OCI-LY1 (cell line): Measurements from ENCODE around the gene TENM4.

Source experiments
- H2AFZ ChIP-seq: fragments of 200-600 bp; sonication (generic), shearing (Covaris generic); 2 replicates; pipeline ENCODE4 v1.6.0; 2014; ENCODE audit warnings: antibody characterized with exemption, mild to moderate bottlenecking, low read length
- H3F3A ChIP-seq: fragments of 200-600 bp; sonication (generic), shearing (Covaris generic); 2 replicates; pipeline ENCODE4 v1.6.0; 2014; ENCODE audit warnings: mild to moderate bottlenecking, antibody characterized with exemption, low read length, moderate library complexity; ENCODE audit not compliant: insufficient read depth
- H3K27ac ChIP-seq: fragments of 200-600 bp; sonication (generic); 2 replicates; pipeline ENCODE4 v1.5.1; 2014; ENCODE audit warnings: low read length, mixed run types, mild to moderate bottlenecking, low read depth; ENCODE audit not compliant: poor library complexity, severe bottlenecking
- H3K27me3 ChIP-seq: fragments of 200-600 bp; sonication (generic); 2 replicates; pipeline ENCODE4 v1.6.0; 2014; ENCODE audit warnings: antibody characterized with exemption, mild to moderate bottlenecking, low read length, moderate library complexity; ENCODE audit not compliant: insufficient read depth
- H3K36me3 ChIP-seq: fragments of 200-600 bp; sonication (generic); 2 replicates; pipeline ENCODE4 v1.6.1; 2014; ENCODE audit warnings: mild to moderate bottlenecking, antibody characterized with exemption, low read length, moderate library complexity, mixed read lengths; ENCODE audit not compliant: insufficient read depth
- H3K4me1 ChIP-seq: fragments of 200-600 bp; sonication (generic); 2 replicates; pipeline ENCODE4 v1.5.1; 2014; ENCODE audit warnings: mild to moderate bottlenecking, low read length, moderate library complexity; ENCODE audit not compliant: insufficient read depth, severe bottlenecking
- H3K4me2 ChIP-seq: fragments of 200-600 bp; sonication (generic), shearing (Covaris generic); 2 replicates; pipeline ENCODE4 v1.6.1; 2014; ENCODE audit warnings: low read length
- H3K4me3 ChIP-seq: fragments of 200-600 bp; sonication (generic); 2 replicates; pipeline ENCODE4 v1.5.1; 2014; ENCODE audit warnings: low read length, low read depth, mild to moderate bottlenecking, mixed read lengths; ENCODE audit not compliant: poor library complexity, severe bottlenecking
- H3K79me2 ChIP-seq: fragments of 200-600 bp; shearing (Covaris generic); 2 replicates; pipeline ENCODE4 v1.6.1; 2016; ENCODE audit warnings: mixed run types, low read length, mixed read lengths; ENCODE audit not compliant: insufficient read depth
- H3K9ac ChIP-seq: fragments of 200-600 bp; sonication (generic), shearing (Covaris generic); 2 replicates; pipeline ENCODE4 v1.6.1; 2014; ENCODE audit warnings: mild to moderate bottlenecking, low read length, mixed read lengths
- H3K9me2 ChIP-seq: fragments of 200-600 bp; sonication (generic), shearing (Covaris generic); 2 replicates; pipeline ENCODE4 v1.6.1; 2014; ENCODE audit warnings: low read depth, mild to moderate bottlenecking, low read length, mixed read lengths
- H3K9me3 ChIP-seq: fragments of 200-600 bp; shearing (Covaris generic); 2 replicates; pipeline ENCODE4 v1.6.1; 2014; ENCODE audit warnings: low read length, mixed read lengths
- H4K20me1 ChIP-seq: fragments of 200-600 bp; sonication (generic), shearing (Covaris generic); 2 replicates; pipeline ENCODE4 v1.6.0; 2016; ENCODE audit warnings: mild to moderate bottlenecking, low read length; ENCODE audit not compliant: insufficient read depth
- EZH2 ChIP-seq: fragments of 200-600 bp; sonication (generic), shearing (Covaris generic); IDR thresholded peaks from 2 replicates; pipeline ENCODE4 v1.8.0; 2017; ENCODE audit warnings: borderline replicate concordance, mixed run types, mild to moderate bottlenecking, antibody characterized with exemption, low read length, moderate library complexity, mixed read lengths
- TF ChIP-seq, protein P1 (sequence below): fragments of 200-600 bp; sonication (generic), shearing (Covaris generic); IDR thresholded peaks from 2 replicates; pipeline ENCODE4 v1.5.1; 2017; ENCODE audit warnings: mild to moderate bottlenecking, antibody characterized with exemption, low read length, moderate library complexity, mixed read lengths

Gene TENM4

GRCh38 chr11:79185351-79185750 lies 255.5 kb downstream of the TENM4 start:
- Histone ChIP-seq H3F3A (no peaks in the 10 kb centered on the region), H3K27me3 (no peaks in the 10 kb centered on the region), H3K27ac (no peak overlapping the region), H3K4me2 (no peak overlapping the region), H3K4me1 (no peaks in the 10 kb centered on the region), H3K4me3 (no peak overlapping the region), H3K36me3 (no peaks in the 10 kb centered on the region), H3K9me3 (no peaks in the 10 kb centered on the region), H3K9ac (no peak overlapping the region), H4K20me1 (no peaks in the 10 kb centered on the region), H3K79me2 (no peaks in the 10 kb centered on the region), H3K9me2 (no peaks in the 10 kb centered on the region), H2AFZ (no peak overlapping the region)
- TF ChIP-seq, protein P1, sequence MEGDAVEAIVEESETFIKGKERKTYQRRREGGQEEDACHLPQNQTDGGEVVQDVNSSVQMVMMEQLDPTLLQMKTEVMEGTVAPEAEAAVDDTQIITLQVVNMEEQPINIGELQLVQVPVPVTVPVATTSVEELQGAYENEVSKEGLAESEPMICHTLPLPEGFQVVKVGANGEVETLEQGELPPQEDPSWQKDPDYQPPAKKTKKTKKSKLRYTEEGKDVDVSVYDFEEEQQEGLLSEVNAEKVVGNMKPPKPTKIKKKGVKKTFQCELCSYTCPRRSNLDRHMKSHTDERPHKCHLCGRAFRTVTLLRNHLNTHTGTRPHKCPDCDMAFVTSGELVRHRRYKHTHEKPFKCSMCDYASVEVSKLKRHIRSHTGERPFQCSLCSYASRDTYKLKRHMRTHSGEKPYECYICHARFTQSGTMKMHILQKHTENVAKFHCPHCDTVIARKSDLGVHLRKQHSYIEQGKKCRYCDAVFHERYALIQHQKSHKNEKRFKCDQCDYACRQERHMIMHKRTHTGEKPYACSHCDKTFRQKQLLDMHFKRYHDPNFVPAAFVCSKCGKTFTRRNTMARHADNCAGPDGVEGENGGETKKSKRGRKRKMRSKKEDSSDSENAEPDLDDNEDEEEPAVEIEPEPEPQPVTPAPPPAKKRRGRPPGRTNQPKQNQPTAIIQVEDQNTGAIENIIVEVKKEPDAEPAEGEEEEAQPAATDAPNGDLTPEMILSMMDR, result no peak

DNA sequence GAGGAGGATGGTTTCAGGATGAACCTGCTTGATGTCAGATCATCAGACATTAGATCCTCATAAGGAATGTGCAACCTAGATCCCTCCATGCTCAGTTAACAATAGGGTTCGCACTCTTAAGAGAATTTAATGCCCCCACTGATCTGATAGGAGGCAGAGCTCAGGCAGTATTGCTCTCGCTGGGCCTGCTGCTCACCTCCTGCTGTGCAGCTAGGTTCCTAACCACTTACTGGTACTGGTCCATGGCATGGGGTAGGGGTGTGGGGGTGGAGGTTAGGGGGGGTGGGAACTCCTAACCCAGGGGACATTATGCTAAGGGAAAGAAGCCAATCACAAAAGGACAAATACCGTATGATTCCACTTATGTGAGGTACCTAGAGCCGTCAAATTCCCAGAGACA lies 256.5 kb downstream of the TENM4 start:
- no peaks in the 10 kb centered on the region for H4K20me1 ChIP-seq
- H3K79me2 ChIP-seq, result no peaks in the 10 kb centered on the region
- H3K9ac ChIP-seq, result no peak overlapping the region
- no peaks in the 10 kb centered on the region for H3K27me3 ChIP-seq
- no peaks in the 10 kb centered on the region for H3K9me2 ChIP-seq
- H3K9me3 ChIP-seq, result no peaks in the 10 kb centered on the region
- H3K27ac ChIP-seq, result no peak overlapping the region
- TF ChIP-seq EZH2, result no peak
- TF ChIP-seq, protein P1, result no peak
- H3K4me2 ChIP-seq, result no peak overlapping the region
- no peaks in the 10 kb centered on the region for H3K4me1 ChIP-seq
- no peak overlapping the region for H3K4me3 ChIP-seq
- H3K36me3 ChIP-seq, result no peaks in the 10 kb centered on the region
- H3F3A ChIP-seq, result no peaks in the 10 kb centered on the region
- no peak overlapping the region for H2AFZ ChIP-seq

DNA sequence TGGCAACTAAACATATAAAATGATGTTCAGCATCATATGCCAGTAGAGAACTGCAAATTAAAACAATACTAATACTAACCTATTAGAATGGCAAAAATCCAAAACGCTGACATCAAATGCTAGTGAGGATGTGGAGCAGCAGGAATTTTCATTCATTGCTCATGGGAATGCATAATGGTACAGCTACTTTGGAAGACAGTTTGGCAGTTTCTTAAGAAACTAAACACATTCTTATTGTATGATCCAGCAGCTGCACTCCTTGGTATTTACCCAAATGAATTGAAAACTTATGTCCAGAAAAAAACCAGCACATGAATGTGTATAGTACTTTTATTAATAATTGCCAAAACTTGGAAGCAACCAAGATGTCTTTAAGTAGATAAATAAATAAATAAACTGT lies 258.0 kb downstream of the TENM4 start:
- Histone ChIP-seq H3K4me2 (no peak overlapping the region), H3F3A (no peaks in the 10 kb centered on the region), H3K79me2 (no peaks in the 10 kb centered on the region), H3K9me2 (no peaks in the 10 kb centered on the region), H2AFZ (no peak overlapping the region), H3K4me3 (no peak overlapping the region), H3K36me3 (no peaks in the 10 kb centered on the region), H3K27me3 (no peaks in the 10 kb centered on the region), H4K20me1 (no peaks in the 10 kb centered on the region), H3K27ac (no peak overlapping the region), H3K9me3 (no peaks in the 10 kb centered on the region), H3K9ac (no peak overlapping the region), H3K4me1 (no peaks in the 10 kb centered on the region)
- TF ChIP-seq EZH2, result no peak
- TF ChIP-seq, protein P1, result no peak
